Psoas muscle (tissue), 8 donors: ENCODE results near the gene PHAF1. TPM values are rescaled to one million over a fixed set of nuclear protein-coding genes. Genes with fewer than 3 reads are reported as not detected.

Experiments
- ATAC-seq, 4 donors: fragments of 200-7000 bp; cut with Tn5 transposase; one replicate each; pipeline ENCODE4 v1.9.1; 2020; ENCODE audit warnings: moderate library complexity in 3 of 4, mild to moderate bottlenecking in 2 of 4
- DNase-seq, 2 donors: peaks; one replicate each; pipeline ENCODE4 v3.0.0-alpha.2; 2020
- H3K27ac ChIP-seq: fragments of 200-600 bp; one replicate; pipeline ENCODE4 v1.8.0; 2022
- H3K27me3 ChIP-seq, 3 donors: fragments of 200-600 bp in 1 of 3; one replicate each; pipeline versions ENCODE4 v1.6.1 to v1.8.0; 2013 to 2022; ENCODE audit warnings: low read length in 2 of 3, mild to moderate bottlenecking in 2 of 3, moderate library complexity in 1 of 3; ENCODE audit not compliant: insufficient read depth in 3 of 3
- H3K36me3 ChIP-seq, 2 donors: fragments of 200-600 bp in 1 of 2; one replicate each; pipeline versions ENCODE4 v1.6.1 to v1.8.0; 2013 to 2022; ENCODE audit warnings: low read depth in 1 of 2, mild to moderate bottlenecking in 1 of 2, moderate library complexity in 1 of 2; ENCODE audit not compliant: insufficient read depth in 1 of 2
- H3K4me1 ChIP-seq: fragments of 200-600 bp; one replicate; pipeline ENCODE4 v1.8.0; 2022
- H3K4me3 ChIP-seq: fragments of 200-600 bp; one replicate; pipeline ENCODE4 v1.8.0; 2022; ENCODE audit warnings: mild to moderate bottlenecking
- H3K9me3 ChIP-seq: fragments of 200-600 bp; one replicate; pipeline ENCODE4 v1.8.0; 2022
- CTCF ChIP-seq: fragments of 200-600 bp; IDR thresholded peaks from one replicate; pipeline ENCODE4 v1.8.0; 2022; ENCODE audit warnings: antibody characterized with exemption
- WGBS, 3 donors: extraction: QIAGEN DNeasy Blood & Tissue Kit; methylation state at CpG; one replicate each; pipeline versions ENCODE4 v1.1.6 to v1.1.7; 2013; 5-methylcytosine and 5-hydroxymethylcytosine counted together
- intact Hi-C, 2 donors: fragments of 100-400 bp; cut with DNase I; formaldehyde crosslinking; loops; one replicate each; pipeline versions ENCODE4 v1.11.0 to v1.14.2; 2022
- polyA plus RNA-seq, 3 donors: library from polyadenylated mRNA; stranded (reverse); fragments of 200-250 nt; gene quantifications; one replicate each; pipeline ENCODE4 v1.2.3, GENCODE V29; 2013
- total RNA-seq, 4 donors: library from RNA; stranded (reverse); fragmentation: NEBNext Ultra II Directional in 2 of 4; extraction: Animal tissue kit (Norgen Biotek cat#: 25700) in 2 of 4; gene quantifications; one replicate each; pipeline versions ENCODE4 v1.2.1 to v1.2.4, GENCODE V29; 2021 to 2023
- donor health status: healthy with polysubstance abuse.
- donor health status: DM: no; HTN: no; CAD: no; lungs with moderate emphysema.
- donor health status: Bipolar disorder and iron deficiency.
- donor health status: healthy.
- donor health status: DM: yes; HTN: yes; CAD: no.
- donor health status: DM: no; HTN: no; CAD: no.
- donor health status: DM: no; HTN: no; CAD: no.
- donor health status: DM: yes; HTN: yes; CAD: no.

PHAF1 gene
- total and polyA plus RNA-seq, 7 donors = 12.2 to 60.4 (median 15.4) TPM

DNA sequence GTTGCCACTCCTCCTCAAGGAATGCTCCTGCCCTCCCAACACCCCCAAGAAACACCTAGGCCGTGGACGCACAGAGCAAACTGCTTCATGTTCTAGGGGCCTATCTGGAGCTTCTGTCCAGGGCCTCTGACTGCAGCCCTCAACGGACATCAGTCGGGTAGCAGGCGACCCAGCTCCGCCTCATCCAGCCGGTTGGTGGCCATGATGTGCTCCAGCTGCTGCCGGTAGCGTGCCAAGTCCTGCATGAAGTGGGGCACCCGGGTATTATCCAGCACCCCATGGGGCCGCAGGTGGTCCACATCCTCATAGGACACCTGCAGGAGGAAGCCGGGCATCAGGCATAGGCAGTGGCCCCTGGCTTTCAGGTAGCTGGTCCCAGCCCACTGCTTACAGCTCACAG is 66.9 kb downstream of the PHAF1 start:
- no peak for TF ChIP-seq CTCF
- H3K9me3 ChIP-seq = no peaks in the 10 kb centered on the region
- ATAC-seq = no peak
- peaks cover 0 to 10% of the 10 kb centered on the region in 2 donors for H3K36me3 ChIP-seq
- no peak for DNase-seq
- intact Hi-C loops = no loop called here
- H3K4me3 ChIP-seq = no peak overlapping the region
- 55 to 68% (median 58%) methylated on average over 12 of the region's 12 CpGs for WGBS, 3 donors
- no peak overlapping the region for H3K27ac ChIP-seq
- no peaks in the 10 kb centered on the region for H3K27me3 ChIP-seq
- peaks cover 43% of the 10 kb centered on the region for H3K4me1 ChIP-seq

DNA sequence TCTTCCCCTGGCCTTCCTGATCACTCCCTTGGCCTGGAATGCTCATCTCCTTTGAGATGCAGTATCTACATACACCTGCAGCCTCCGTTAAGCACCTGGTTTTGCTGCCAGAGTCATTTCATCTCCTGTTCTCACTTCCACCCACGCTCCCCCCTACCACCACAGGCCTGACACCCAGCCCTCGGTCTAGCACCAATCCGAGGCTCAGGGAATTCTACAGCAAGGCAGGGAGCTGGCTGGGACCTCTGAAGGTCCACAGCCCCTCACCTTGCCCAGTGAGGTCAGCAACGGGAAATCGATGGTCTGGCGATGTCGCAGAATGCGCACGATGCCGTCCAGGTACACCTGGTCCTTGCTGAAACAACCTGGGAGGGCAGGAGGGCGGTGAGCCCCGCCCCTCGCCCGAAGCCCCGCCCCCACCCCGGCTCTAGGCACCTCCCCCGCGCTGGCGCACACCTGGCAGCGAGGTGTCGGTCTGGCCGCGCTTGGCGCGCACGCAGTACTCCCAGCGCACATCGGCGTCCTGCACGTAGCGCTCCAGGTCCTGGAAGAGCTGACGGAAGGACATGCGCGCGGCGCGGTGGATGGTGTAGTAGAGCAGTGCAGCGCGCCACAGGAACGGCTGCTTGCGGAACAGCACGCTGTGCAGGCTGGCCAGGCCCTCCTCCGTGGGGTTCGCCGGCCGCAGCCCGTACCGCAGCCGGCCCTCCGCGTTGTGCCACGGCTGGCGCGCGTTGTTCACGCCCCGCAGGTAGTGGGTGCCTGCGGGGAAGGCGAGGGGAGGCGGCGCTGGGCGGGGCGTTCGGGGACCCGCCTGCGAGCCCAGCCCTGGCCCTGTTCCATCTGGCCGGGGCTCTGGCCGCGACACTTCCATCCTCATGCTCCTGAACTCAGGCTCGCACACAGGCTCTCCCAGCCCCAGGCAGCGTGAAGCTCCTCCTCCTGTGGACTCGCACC is 68.3 kb downstream of the PHAF1 start:
- 4 to 5% (median 5%) methylated on average over 56 to 73 of the region's 73 CpGs for WGBS, 3 donors
- intact Hi-C loops = no loop called here
- Histone ChIP-seq H3K27me3 (no peaks in the 10 kb centered on the region), H3K4me3 (peak overlapping the region; percentile 60), H3K4me1 (peaks cover 41% of the 10 kb centered on the region), H3K9me3 (no peaks in the 10 kb centered on the region), H3K27ac (peak overlapping the region; percentile 34), H3K36me3 (peaks cover 0 to 10% of the 10 kb centered on the region in 2 donors)
- DNase-seq = peak; percentile 69 to 81
- TF ChIP-seq CTCF = no peak
- ATAC-seq = peak; percentile 29 to 41 (median 34)

DNA sequence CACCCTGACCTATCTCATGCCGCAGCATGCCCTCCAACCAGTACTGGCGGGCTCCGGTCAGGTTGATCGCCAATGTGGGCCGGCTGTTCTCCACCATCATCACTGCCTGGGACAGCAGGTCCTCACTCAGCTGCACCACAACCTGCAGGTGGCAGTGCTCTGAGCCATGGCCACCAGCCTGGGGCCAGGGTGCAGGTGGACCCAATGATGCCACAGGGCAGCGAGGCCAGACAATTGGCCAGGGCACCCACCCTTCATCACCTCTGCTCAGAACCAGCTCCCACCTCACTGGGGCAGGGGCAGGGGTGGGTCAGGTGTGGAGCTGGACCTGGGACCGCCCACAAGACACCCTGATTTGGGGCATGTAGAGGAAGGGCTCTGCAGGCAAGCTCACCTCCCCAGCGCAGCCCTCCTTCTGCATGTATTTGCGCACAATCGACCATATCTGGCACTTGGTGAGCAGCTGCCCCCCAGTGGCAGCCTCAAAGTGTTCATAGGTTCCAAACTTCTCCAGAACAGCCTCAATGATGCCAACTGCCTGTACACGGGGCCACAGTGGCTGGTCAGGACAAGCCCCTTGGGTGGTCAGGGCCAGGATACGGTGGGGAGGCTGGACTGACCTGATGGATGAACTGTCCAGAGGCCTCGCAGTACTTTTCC is 69.8 kb downstream of the PHAF1 start:
- 86 to 90% (median 90%) methylated on average over 13 of the region's 13 CpGs for WGBS, 3 donors
- H3K4me1 ChIP-seq = peaks cover 35% of the 10 kb centered on the region

DNA sequence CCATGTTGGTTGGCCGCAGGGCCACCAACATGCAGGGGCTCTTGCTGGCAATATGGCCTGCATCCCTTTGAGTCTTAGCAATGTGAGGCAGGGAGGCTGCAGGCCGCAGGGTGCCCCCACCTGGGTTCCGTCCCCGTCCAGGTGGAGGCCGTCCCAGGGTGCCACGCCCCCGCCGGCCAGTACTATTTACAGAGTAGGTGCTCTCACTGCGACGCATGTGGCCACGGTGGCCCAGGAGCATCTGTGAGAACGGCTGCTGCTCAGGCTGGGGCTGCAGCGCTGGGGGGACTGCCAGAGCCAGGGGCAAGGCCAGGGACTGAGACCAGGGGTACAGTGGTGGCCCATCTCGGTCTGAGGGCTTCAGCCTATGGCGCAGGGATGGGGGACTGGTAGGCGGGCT is 70.4 kb downstream of the PHAF1 start:
- peaks cover 0 to 6% of the 10 kb centered on the region in 2 donors for H3K36me3 ChIP-seq
- DNase-seq (no peak), ATAC-seq (no peak)
- no peak overlapping the region for H3K27ac ChIP-seq
- H3K27me3 ChIP-seq = no peaks in the 10 kb centered on the region
- no peak for TF ChIP-seq CTCF
- WGBS, 3 donors = 89 to 95% (median 94%) methylated on average over 15 to 16 of the region's 16 CpGs
- no peaks in the 10 kb centered on the region for H3K9me3 ChIP-seq
- intact Hi-C loops = no loop called here
- no peak overlapping the region for H3K4me3 ChIP-seq
- peaks cover 35% of the 10 kb centered on the region for H3K4me1 ChIP-seq

More for the DNA sequence above, 69.8 kb downstream of the PHAF1 start:
- TF ChIP-seq CTCF = no peak
- no peaks in the 10 kb centered on the region for H3K9me3 ChIP-seq
- DNase-seq (no peak), ATAC-seq (no peak)
- intact Hi-C loops = no loop called here
- H3K27ac ChIP-seq = no peak overlapping the region
- H3K27me3 ChIP-seq = no peaks in the 10 kb centered on the region
- H3K36me3 ChIP-seq = peaks cover 0 to 10% of the 10 kb centered on the region in 2 donors
- H3K4me3 ChIP-seq = no peak overlapping the region
